CD4-positive, alpha-beta T cell treated with Interleukin-2 at 100 ng/mL for 4 hours (primary cell): Measurements from ENCODE around the gene RERE.
"Not testable (repeated sequence)": the region's sequence is repeated elsewhere in the genome, so short reads cannot be mapped to it uniquely, and the experiment has no call there.

Experiments
- DNase-seq: peaks from one replicate; pipeline ENCODE4 v3.0.0-alpha.2; 2020; ENCODE audit warnings: low spot score

The RERE gene

GRCh38 chr1:8716238-8716637 lies 101.2 kb downstream of the RERE start:
- DNase-seq, result no peak

- no peak for DNase-seq
Observed at GRCh38 chr1:8714173-8714572, 103.3 kb downstream of the RERE start.

GRCh38 chr1:8712413-8713231 lies 104.8 kb downstream of the RERE start:
- peak; percentile 23 for DNase-seq

GRCh38 chr1:8711873-8712412 lies 105.5 kb downstream of the RERE start:
- no peak for DNase-seq

GRCh38 chr1:8711151-8711550 lies 106.3 kb downstream of the RERE start:
- DNase-seq, result no peak

GRCh38 chr1:8708259-8708658 lies 109.2 kb downstream of the RERE start:
- no peak for DNase-seq

GRCh38 chr1:8706995-8707396 lies 110.4 kb downstream of the RERE start:
- DNase-seq, result no peak

GRCh38 chr1:8706291-8706690 lies 111.1 kb downstream of the RERE start:
- no peak for DNase-seq

GRCh38 chr1:8704866-8705506 lies 112.5 kb downstream of the RERE start:
- DNase-seq, result no peak

- peak; percentile 38 for DNase-seq
Observed at GRCh38 chr1:8702850-8703810, 114.3 kb downstream of the RERE start.

- DNase-seq, result no peak
Observed at GRCh38 chr1:8702472-8702849, 115.0 kb downstream of the RERE start.

- no peak for DNase-seq
Observed at GRCh38 chr1:8701794-8702471, 115.5 kb downstream of the RERE start.

- DNase-seq, result no peak
Observed at GRCh38 chr1:8699679-8700078, 117.8 kb downstream of the RERE start.

GRCh38 chr1:8698937-8699447 lies 118.4 kb downstream of the RERE start:
- no peak for DNase-seq

- DNase-seq, result no peak
Observed at GRCh38 chr1:8698012-8698630, 119.3 kb downstream of the RERE start.

- DNase-seq, result not testable (repeated sequence)
Observed at GRCh38 chr1:8695442-8695841, 122.0 kb downstream of the RERE start.

- no peak for DNase-seq
Observed at GRCh38 chr1:8693107-8693506, 124.3 kb downstream of the RERE start.

- DNase-seq, result no peak
Observed at GRCh38 chr1:8691662-8692061, 125.8 kb downstream of the RERE start.

- DNase-seq, result no peak
Observed at GRCh38 chr1:8690253-8690525, 127.3 kb downstream of the RERE start.

GRCh38 chr1:8689431-8690252 lies 127.8 kb downstream of the RERE start:
- DNase-seq, result no peak
